NCI-H774 (cell line): ENCODE measurements around the gene PTPRC.

Experiments used
- DNase-seq: peaks from one replicate; lab custom pipeline; 2025; lab: John Stamatoyannopoulos, UW

PTPRC gene

GRCh38 chr1:198620218-198620617 lies 18.6 kb upstream of the PTPRC start:
- DNase-seq, result no peak

GRCh38 chr1:198620951-198621824 lies 17.7 kb upstream of the PTPRC start:
- DNase-seq, result no peak

- no peak for DNase-seq
Measured at GRCh38 chr1:198622001-198622400, 16.8 kb upstream of the PTPRC start.

GRCh38 chr1:198623752-198624647 lies 14.8 kb upstream of the PTPRC start:
- DNase-seq, result no peak

- DNase-seq, result no peak
Measured at GRCh38 chr1:198624648-198624980, 14.2 kb upstream of the PTPRC start.

- no peak for DNase-seq
Measured at GRCh38 chr1:198627436-198628066, 11.3 kb upstream of the PTPRC start.

GRCh38 chr1:198628067-198628455 lies 10.8 kb upstream of the PTPRC start:
- DNase-seq, result no peak

- DNase-seq, result no peak
Measured at GRCh38 chr1:198629610-198630009, 9.2 kb upstream of the PTPRC start.

- DNase-seq, result no peak
Measured at GRCh38 chr1:198630863-198631262, 8.0 kb upstream of the PTPRC start.

GRCh38 chr1:198631292-198631691 lies 7.5 kb upstream of the PTPRC start:
- no peak for DNase-seq

GRCh38 chr1:198632007-198632406 lies 6.8 kb upstream of the PTPRC start:
- DNase-seq, result no peak

GRCh38 chr1:198633675-198634121 lies 5.1 kb upstream of the PTPRC start:
- DNase-seq, result no peak

GRCh38 chr1:198635964-198636363 lies 2.9 kb upstream of the PTPRC start:
- DNase-seq, result no peak

- DNase-seq, result no peak
Measured at GRCh38 chr1:198636391-198636790, 2.4 kb upstream of the PTPRC start.

- no peak for DNase-seq
Measured at GRCh38 chr1:198637157-198637556, 1.7 kb upstream of the PTPRC start.

GRCh38 chr1:198637916-198638437 lies 863 bp upstream of the PTPRC start:
- no peak for DNase-seq

- no peak for DNase-seq
Measured at GRCh38 chr1:198638441-198638840, 399 bp upstream of the PTPRC start.

- DNase-seq, result no peak
Measured at GRCh38 chr1:198639671-198640143, 867 bp downstream of the PTPRC start.

- no peak for DNase-seq
Measured at GRCh38 chr1:198640174-198640573, 1.3 kb downstream of the PTPRC start.

- DNase-seq, result no peak
Measured at GRCh38 chr1:198641501-198641900, 2.7 kb downstream of the PTPRC start.

GRCh38 chr1:198641966-198642668 lies 3.3 kb downstream of the PTPRC start:
- no peak for DNase-seq

- DNase-seq, result no peak
Measured at GRCh38 chr1:198642983-198643382, 4.1 kb downstream of the PTPRC start.
